Peyer's patch (tissue), 4 donors: ENCODE measurements around the gene LPIN1. TPM values are rescaled to one million over a fixed set of nuclear protein-coding genes. Genes with fewer than 3 reads are reported as not detected.

ENCODE experiments used
- DNase-seq, 3 donors: peaks; one replicate each; pipeline ENCODE4 v3.0.0-alpha.2; 2017 to 2019
- H3K27ac ChIP-seq, 4 donors: fragments of 200-600 bp; sonication (generic); one replicate each; pipeline ENCODE4 v1.5.1; 2016 to 2019
- H3K27me3 ChIP-seq, 2 donors: fragments of 200-600 bp; sonication (generic); one replicate each; pipeline ENCODE4 v1.5.1; 2019
- H3K36me3 ChIP-seq, 3 donors: fragments of 200-600 bp; sonication (generic); one replicate each; pipeline ENCODE4 v1.5.1; 2016 to 2019
- H3K4me1 ChIP-seq, 4 donors: fragments of 200-600 bp; sonication (generic); one replicate each; pipeline ENCODE4 v1.5.1; 2016 to 2019
- H3K4me3 ChIP-seq, 4 donors: fragments of 200-600 bp; sonication (generic); 1 replicate in 3 of 4; 2 replicates in 1 of 4; pipeline ENCODE4 v1.5.1; 2016 to 2019; ENCODE audit warnings: mild to moderate bottlenecking in 1 of 4
- H3K9me3 ChIP-seq, 4 donors: fragments of 200-600 bp; sonication (generic); one replicate each; pipeline ENCODE4 v1.5.1; 2016 to 2019; ENCODE audit warnings: mild to moderate bottlenecking in 1 of 4
- POLR2A ChIP-seq, 2 donors: fragments of 450-650 bp; IDR thresholded peaks; one replicate each; pipeline ENCODE4 v1.5.1; 2017; ENCODE audit warnings: antibody characterized with exemption in 2 of 2, mild to moderate bottlenecking in 2 of 2, moderate library complexity in 2 of 2
- total RNA-seq, 4 donors: library from RNA; depleted of rRNA; stranded (reverse); fragments of >200 nt; gene quantifications; one replicate each; pipeline ENCODE4 v1.1.0, GENCODE V29; 2016
- TF ChIP-seq, protein P1 (sequence below), 6 experiments: fragments of 450-650 bp in 4 of 6; fragments of 200-600 bp in 2 of 6; sonication (generic) in 1 of 6; IDR thresholded peaks; one replicate each; pipeline ENCODE4 v1.5.1; 2017 to 2019; ENCODE audit warnings: antibody characterized with exemption in 6 of 6, mild to moderate bottlenecking in 3 of 6, moderate library complexity in 1 of 6

Gene LPIN1
- total RNA-seq, 4 donors from 2014 or later = 28.7 to 69.3 (median 44.0) TPM

DNA sequence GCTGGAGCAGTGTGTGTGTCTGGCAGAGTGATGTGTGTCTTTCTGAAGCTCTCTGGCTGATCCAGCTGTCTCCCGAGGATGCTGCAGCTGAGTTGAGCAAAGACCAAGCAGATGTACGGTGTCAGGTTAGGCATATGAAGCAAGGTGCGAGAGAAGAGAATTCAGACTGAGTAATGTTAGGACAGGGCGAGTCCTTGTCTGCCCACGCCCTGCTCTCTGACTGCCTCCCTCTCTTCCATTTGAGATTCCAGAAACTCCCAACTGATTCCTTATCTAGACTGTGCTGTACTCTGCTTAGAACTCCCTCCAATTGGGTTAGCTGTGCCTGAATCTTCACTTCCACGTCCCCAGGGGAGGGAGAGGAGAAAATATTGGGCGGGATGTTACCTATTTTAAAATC lies 25.7 kb upstream of the LPIN1 start:
- no peaks in the 10 kb centered on the region for H3K27me3 ChIP-seq
- TF ChIP-seq, protein P1, sequence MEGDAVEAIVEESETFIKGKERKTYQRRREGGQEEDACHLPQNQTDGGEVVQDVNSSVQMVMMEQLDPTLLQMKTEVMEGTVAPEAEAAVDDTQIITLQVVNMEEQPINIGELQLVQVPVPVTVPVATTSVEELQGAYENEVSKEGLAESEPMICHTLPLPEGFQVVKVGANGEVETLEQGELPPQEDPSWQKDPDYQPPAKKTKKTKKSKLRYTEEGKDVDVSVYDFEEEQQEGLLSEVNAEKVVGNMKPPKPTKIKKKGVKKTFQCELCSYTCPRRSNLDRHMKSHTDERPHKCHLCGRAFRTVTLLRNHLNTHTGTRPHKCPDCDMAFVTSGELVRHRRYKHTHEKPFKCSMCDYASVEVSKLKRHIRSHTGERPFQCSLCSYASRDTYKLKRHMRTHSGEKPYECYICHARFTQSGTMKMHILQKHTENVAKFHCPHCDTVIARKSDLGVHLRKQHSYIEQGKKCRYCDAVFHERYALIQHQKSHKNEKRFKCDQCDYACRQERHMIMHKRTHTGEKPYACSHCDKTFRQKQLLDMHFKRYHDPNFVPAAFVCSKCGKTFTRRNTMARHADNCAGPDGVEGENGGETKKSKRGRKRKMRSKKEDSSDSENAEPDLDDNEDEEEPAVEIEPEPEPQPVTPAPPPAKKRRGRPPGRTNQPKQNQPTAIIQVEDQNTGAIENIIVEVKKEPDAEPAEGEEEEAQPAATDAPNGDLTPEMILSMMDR (IDR thresholded peaks at IDR 0.05) = no peak
- TF ChIP-seq POLR2A (IDR thresholded peaks at IDR 0.05) = no peak
- H3K4me3 ChIP-seq = no peak overlapping the region
- H3K36me3 ChIP-seq = no peaks in the 10 kb centered on the region
- no peaks in the 10 kb centered on the region for H3K9me3 ChIP-seq
- H3K4me1 ChIP-seq = no peaks in the 10 kb centered on the region
- H3K27ac ChIP-seq = no peak overlapping the region
- DNase-seq = no peak

DNA sequence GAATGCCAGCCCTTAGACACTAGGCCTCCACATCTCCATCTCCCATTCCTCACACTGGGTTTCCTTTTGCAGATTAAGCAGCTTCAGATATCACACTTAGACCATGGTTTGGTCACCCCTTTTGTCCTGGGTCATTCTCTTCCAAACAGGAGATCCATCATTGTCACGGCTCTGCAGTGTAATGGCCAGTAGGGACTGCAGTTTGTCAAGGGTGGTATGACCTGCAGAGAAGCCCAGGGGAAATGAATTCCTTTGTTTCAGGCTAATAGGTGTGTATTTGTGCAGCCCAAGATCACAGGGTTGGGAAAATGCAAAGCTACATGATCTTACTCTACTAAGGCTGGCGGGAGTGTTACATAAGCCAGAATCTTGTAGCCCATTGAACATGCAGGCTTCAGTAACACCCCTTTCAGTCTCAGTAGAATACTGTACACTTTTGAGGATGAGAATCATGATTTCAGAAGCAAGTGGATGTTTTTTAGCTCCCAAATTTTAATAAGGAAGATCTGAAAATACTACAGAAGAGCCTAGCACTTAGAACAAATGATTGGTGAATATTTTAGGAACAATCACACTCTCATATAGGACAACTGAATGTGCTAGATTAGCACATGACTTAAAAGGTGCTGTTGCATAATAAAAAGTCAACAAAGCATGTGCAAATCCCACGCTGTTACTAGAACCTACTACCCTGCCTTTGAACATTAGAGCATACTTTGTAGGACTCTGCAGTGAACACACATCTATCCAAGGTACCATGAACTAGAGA lies 24.0 kb upstream of the LPIN1 start:
- TF ChIP-seq, protein P1 (IDR thresholded peaks at IDR 0.05) = no peak
- no peak for TF ChIP-seq POLR2A (IDR thresholded peaks at IDR 0.05)
- H3K27me3 ChIP-seq = no peaks in the 10 kb centered on the region
- no peak overlapping the region for H3K27ac ChIP-seq
- H3K36me3 ChIP-seq = no peaks in the 10 kb centered on the region
- no peaks in the 10 kb centered on the region for H3K9me3 ChIP-seq
- no peak overlapping the region for H3K4me3 ChIP-seq
- no peaks in the 10 kb centered on the region for H3K4me1 ChIP-seq
- DNase-seq = no peak

DNA sequence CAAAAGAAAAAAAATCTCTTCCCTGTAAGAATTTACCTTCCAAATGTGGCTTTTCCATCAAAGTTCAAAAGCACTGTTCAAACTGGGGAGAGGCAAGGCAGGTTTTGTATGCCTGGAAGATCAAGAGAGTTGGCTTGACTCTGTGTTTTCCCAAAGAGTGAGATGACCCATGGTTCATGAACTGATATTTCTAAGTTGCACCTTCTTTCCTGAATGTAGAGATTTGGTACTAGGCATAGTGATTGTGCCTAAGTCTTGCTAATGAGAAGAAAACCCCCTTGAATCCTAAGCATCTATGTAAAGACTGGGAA lies 23.4 kb upstream of the LPIN1 start:
- Histone ChIP-seq H3K36me3 (no peaks in the 10 kb centered on the region), H3K4me1 (no peaks in the 10 kb centered on the region), H3K27ac (no peak overlapping the region), H3K4me3 (no peak overlapping the region), H3K27me3 (no peaks in the 10 kb centered on the region), H3K9me3 (no peaks in the 10 kb centered on the region)
- DNase-seq = no peak
- TF ChIP-seq, protein P1 (IDR thresholded peaks at IDR 0.05) = no peak
- TF ChIP-seq POLR2A (IDR thresholded peaks at IDR 0.05) = no peak

DNA sequence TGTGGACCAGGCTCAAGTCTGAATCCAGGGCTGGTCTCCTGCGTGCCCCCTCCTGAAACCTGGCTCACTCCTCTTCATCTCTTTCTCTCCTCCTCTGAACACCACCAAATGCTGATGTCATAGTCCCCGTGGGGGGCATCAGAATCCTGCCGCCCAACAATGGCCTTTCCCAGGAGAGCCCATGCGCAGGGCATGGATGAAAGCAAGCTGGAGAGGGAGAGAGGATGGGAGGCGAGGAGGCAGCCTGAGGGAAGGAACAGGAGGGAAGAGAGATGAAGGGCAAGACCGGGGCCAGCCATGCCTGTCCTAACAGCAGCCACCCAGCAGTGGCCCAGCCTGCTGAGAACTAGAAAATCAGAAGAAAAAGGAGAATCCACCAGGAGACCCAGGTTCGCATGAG lies 22.3 kb upstream of the LPIN1 start:
- no peak overlapping the region for H3K4me3 ChIP-seq
- no peak for DNase-seq
- TF ChIP-seq, protein P1 (IDR thresholded peaks at IDR 0.05) = no peak
- TF ChIP-seq POLR2A (IDR thresholded peaks at IDR 0.05) = no peak
- H3K4me1 ChIP-seq = no peaks in the 10 kb centered on the region
- no peaks in the 10 kb centered on the region for H3K9me3 ChIP-seq
- H3K27me3 ChIP-seq = no peaks in the 10 kb centered on the region
- no peak overlapping the region for H3K27ac ChIP-seq
- H3K36me3 ChIP-seq = no peaks in the 10 kb centered on the region

DNA sequence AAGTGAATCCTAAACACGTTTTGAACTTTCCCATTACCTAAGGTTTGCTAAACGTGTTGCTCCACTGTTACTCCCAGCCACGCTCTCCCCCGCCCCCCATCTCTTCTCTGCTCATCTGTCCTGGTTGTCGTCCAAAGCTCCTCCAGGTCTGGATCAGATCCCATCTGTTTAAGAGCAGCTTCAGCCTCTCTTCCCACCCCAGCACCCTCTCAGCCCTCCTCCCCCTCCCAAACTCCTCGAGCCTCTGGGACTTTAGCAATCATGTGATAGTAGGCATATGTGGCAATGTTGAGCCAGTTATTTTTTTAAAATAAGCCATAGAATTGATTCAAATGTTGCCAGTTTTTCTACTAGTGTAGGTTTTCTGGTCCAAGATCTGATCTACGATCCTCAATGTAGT lies 20.0 kb upstream of the LPIN1 start:
- Histone ChIP-seq H3K4me1 (no peaks in the 10 kb centered on the region), H3K9me3 (no peaks in the 10 kb centered on the region), H3K36me3 (no peaks in the 10 kb centered on the region), H3K4me3 (no peak overlapping the region), H3K27me3 (no peaks in the 10 kb centered on the region), H3K27ac (no peak overlapping the region)
- TF ChIP-seq, protein P1 (IDR thresholded peaks at IDR 0.05) = no peak
- TF ChIP-seq POLR2A (IDR thresholded peaks at IDR 0.05) = no peak
- no peak for DNase-seq
